ENCODE results near the gene PARN. TPM values are rescaled to one million over a fixed set of nuclear protein-coding genes. Genes with fewer than 3 reads are reported as not detected.
"Not testable (repeated sequence)": the region's sequence is repeated elsewhere in the genome, so short reads cannot be mapped to it uniquely, and the experiment has no call there.

The PARN gene
- total RNA-seq, 4 donors from 2014 or later, result 34.1 to 50.0 (median 40.3) TPM

- H3K4me3 ChIP-seq, result no peak overlapping the region
Measured at GRCh38 chr16:14438256-14438655, 191.8 kb downstream of the PARN start.

GRCh38 chr16:14437426-14437825, 192.6 kb downstream of the PARN start:
- no peak for DNase-seq
- intact Hi-C loops (cut with DNase I; ENCODE audit: low total_unique reads), result no loop called here
- H3K9me3 ChIP-seq, result no peaks in the 10 kb centered on the region
- H3K4me3 ChIP-seq, result no peak overlapping the region
- H3K27ac ChIP-seq, result no peak overlapping the region
- TF ChIP-seq CTCF (IDR thresholded peaks at IDR 0.05) (no peak), POLR2A (IDR thresholded peaks at IDR 0.05) (no peak)
- H3K4me1 ChIP-seq, result no peaks in the 10 kb centered on the region
- no peaks in the 10 kb centered on the region for H3K36me3 ChIP-seq
- no peaks in the 10 kb centered on the region for H3K27me3 ChIP-seq

More at GRCh38 chr16:14438256-14438655, 191.8 kb downstream of the PARN start:
- no peak for TF ChIP-seq POLR2A (IDR thresholded peaks at IDR 0.05)
- TF ChIP-seq CTCF (IDR thresholded peaks at IDR 0.05), result no peak
- intact Hi-C loops (cut with DNase I; ENCODE audit: low total_unique reads), result no loop called here
- Histone ChIP-seq H3K27me3 (no peaks in the 10 kb centered on the region), H3K9me3 (no peaks in the 10 kb centered on the region), H3K36me3 (no peaks in the 10 kb centered on the region), H3K27ac (no peak overlapping the region), H3K4me1 (no peaks in the 10 kb centered on the region)
- DNase-seq, result no peak

GRCh38 chr16:14436401-14436955, 193.6 kb downstream of the PARN start:
- H3K4me1 ChIP-seq, result no peaks in the 10 kb centered on the region
- DNase-seq, result no peak
- no peak for TF ChIP-seq POLR2A (IDR thresholded peaks at IDR 0.05)
- no peak for TF ChIP-seq CTCF (IDR thresholded peaks at IDR 0.05)
- H3K9me3 ChIP-seq, result no peaks in the 10 kb centered on the region
- no peak overlapping the region for H3K4me3 ChIP-seq
- H3K27me3 ChIP-seq, result no peaks in the 10 kb centered on the region
- H3K27ac ChIP-seq, result no peak overlapping the region
- no peaks in the 10 kb centered on the region for H3K36me3 ChIP-seq
- intact Hi-C loops (cut with DNase I; ENCODE audit: low total_unique reads), result no loop called here

- Histone ChIP-seq H3K4me3 (no peak overlapping the region), H3K27ac (no peak overlapping the region), H3K36me3 (no peaks in the 10 kb centered on the region), H3K27me3 (no peaks in the 10 kb centered on the region), H3K4me1 (no peaks in the 10 kb centered on the region), H3K9me3 (no peaks in the 10 kb centered on the region)
- intact Hi-C loops (cut with DNase I; ENCODE audit: low total_unique reads), result no loop called here
- no peak for DNase-seq
- TF ChIP-seq CTCF (IDR thresholded peaks at IDR 0.05) (no peak), POLR2A (IDR thresholded peaks at IDR 0.05) (no peak)
Measured at GRCh38 chr16:14434860-14435259, 195.2 kb downstream of the PARN start.

- intact Hi-C loops (cut with DNase I; ENCODE audit: low total_unique reads); DNase-seq; H3K4me3 ChIP-seq; H3K9me3 ChIP-seq; H3K36me3 ChIP-seq; H3K4me1 ChIP-seq; H3K27me3 ChIP-seq; H3K27ac ChIP-seq: not testable (repeated sequence)
Measured at GRCh38 chr16:14428971-14429637, 201.0 kb downstream of the PARN start.
